Natural killer cell treated with Interleukin-12 subunit alpha and Interleukin-12 subunit beta and Interleukin-15 and Interleukin-18, amount 100 ng/mL, for 72 hours (primary cell): ENCODE results near the gene YY1AP1. TPM values are rescaled to one million over a fixed set of nuclear protein-coding genes. Genes with fewer than 3 reads are reported as not detected.
"Not testable (repeated sequence)": the region's sequence is repeated elsewhere in the genome, so short reads cannot be mapped to it uniquely, and the experiment has no call there.

Experiments
- ATAC-seq, 2 donors: fragments of 150-1000 bp; cut with Tn5 transposase in 1 of 2; sonication (Bioruptor Pico), chemical (Tn5 transposase) in 1 of 2; 2 replicates each; pipeline ENCODE4 v1.10.0; 2021
- DNase-seq: peaks from one replicate; pipeline ENCODE4 v3.0.0; 2022; ENCODE audit warnings: low spot score
- H3K27ac Mint-ChIP-seq, 2 donors: 1 replicate in 1 of 2; 2 replicates in 1 of 2; pipeline ENCODE4 v1.8.0; 2022; ENCODE audit warnings: mixed read lengths in 2 of 2, mild to moderate bottlenecking in 1 of 2, moderate library complexity in 1 of 2
- H3K27me3 Mint-ChIP-seq, 2 donors: 1 replicate in 1 of 2; 2 replicates in 1 of 2; pipeline ENCODE4 v1.8.0; 2022; ENCODE audit warnings: mixed read lengths in 2 of 2
- H3K36me3 Mint-ChIP-seq: one replicate; pipeline ENCODE4 v1.8.0; 2022; ENCODE audit warnings: mixed read lengths
- H3K4me1 Mint-ChIP-seq, 2 donors: 1 replicate in 1 of 2; 2 replicates in 1 of 2; pipeline ENCODE4 v1.8.0; 2022; ENCODE audit warnings: low read depth in 2 of 2, mixed read lengths in 2 of 2, mild to moderate bottlenecking in 1 of 2
- H3K4me3 Mint-ChIP-seq: one replicate; pipeline ENCODE4 v1.8.0; 2022; ENCODE audit warnings: mixed read lengths
- H3K9me3 Mint-ChIP-seq: 2 replicates; pipeline ENCODE4 v1.8.0; 2022; ENCODE audit warnings: mixed read lengths
- total RNA-seq, 2 donors: library from RNA; stranded (reverse); gene quantifications; one replicate each; pipeline ENCODE4 v1.2.3, GENCODE V29; 2022

YY1AP1 gene
- total RNA-seq, 2 donors from 2014 or later, result 73.3 to 88.9 TPM

GRCh38 chr1:155648207-155649147 is 40.1 kb downstream of the YY1AP1 start:
- H3K4me1 Mint-ChIP-seq, result peaks cover 0 to 3% of the 10 kb centered on the region in 2 donors
- ATAC-seq, result no peak
- peaks cover 2% of the 10 kb centered on the region for H3K9me3 Mint-ChIP-seq
- no peak for DNase-seq
- no peak overlapping the region for H3K4me3 Mint-ChIP-seq
- no peaks in the 10 kb centered on the region for H3K36me3 Mint-ChIP-seq
- H3K27me3 Mint-ChIP-seq, result peaks cover 0 to 5% of the 10 kb centered on the region in 2 donors
- no peak overlapping the region for H3K27ac Mint-ChIP-seq

- Mint-ChIP-seq H3K4me3 (no peak overlapping the region), H3K9me3 (peaks cover 12% of the 10 kb centered on the region), H3K36me3 (peaks cover 9% of the 10 kb centered on the region), H3K27ac (no peak overlapping the region), H3K27me3 (peaks cover 0 to 5% of the 10 kb centered on the region in 2 donors), H3K4me1 (peaks cover 0 to 3% of the 10 kb centered on the region in 2 donors)
- ATAC-seq, result no peak
- no peak for DNase-seq
Measured at GRCh38 chr1:155646307-155646706, 42.3 kb downstream of the YY1AP1 start.

GRCh38 chr1:155645648-155646047 is 42.9 kb downstream of the YY1AP1 start:
- Mint-ChIP-seq H3K27ac (no peak overlapping the region), H3K27me3 (peaks cover 0 to 5% of the 10 kb centered on the region in 2 donors), H3K4me1 (peaks cover 0 to 3% of the 10 kb centered on the region in 2 donors), H3K4me3 (no peak overlapping the region), H3K9me3 (peaks cover 12% of the 10 kb centered on the region), H3K36me3 (peaks cover 9% of the 10 kb centered on the region)
- DNase-seq (no peak), ATAC-seq (no peak)

GRCh38 chr1:155645034-155645598 is 43.5 kb downstream of the YY1AP1 start:
- peaks cover 9% of the 10 kb centered on the region for H3K36me3 Mint-ChIP-seq
- H3K4me3 Mint-ChIP-seq, result no peak overlapping the region
- no peak for DNase-seq
- H3K27ac Mint-ChIP-seq, result no peak overlapping the region
- peaks cover 12% of the 10 kb centered on the region for H3K9me3 Mint-ChIP-seq
- peaks cover 0 to 3% of the 10 kb centered on the region in 2 donors for H3K4me1 Mint-ChIP-seq
- no peak for ATAC-seq
- H3K27me3 Mint-ChIP-seq, result peaks cover 0 to 5% of the 10 kb centered on the region in 2 donors

GRCh38 chr1:155643230-155643629 is 45.3 kb downstream of the YY1AP1 start:
- no peaks in the 10 kb centered on the region for H3K4me1 Mint-ChIP-seq
- H3K9me3 Mint-ChIP-seq, result peaks cover 12% of the 10 kb centered on the region
- H3K27me3 Mint-ChIP-seq, result peaks cover 0 to 3% of the 10 kb centered on the region in 2 donors
- no peak overlapping the region for H3K4me3 Mint-ChIP-seq
- H3K27ac Mint-ChIP-seq, result no peak overlapping the region
- peaks cover 9% of the 10 kb centered on the region for H3K36me3 Mint-ChIP-seq
- ATAC-seq (no peak), DNase-seq (no peak)

DNA sequence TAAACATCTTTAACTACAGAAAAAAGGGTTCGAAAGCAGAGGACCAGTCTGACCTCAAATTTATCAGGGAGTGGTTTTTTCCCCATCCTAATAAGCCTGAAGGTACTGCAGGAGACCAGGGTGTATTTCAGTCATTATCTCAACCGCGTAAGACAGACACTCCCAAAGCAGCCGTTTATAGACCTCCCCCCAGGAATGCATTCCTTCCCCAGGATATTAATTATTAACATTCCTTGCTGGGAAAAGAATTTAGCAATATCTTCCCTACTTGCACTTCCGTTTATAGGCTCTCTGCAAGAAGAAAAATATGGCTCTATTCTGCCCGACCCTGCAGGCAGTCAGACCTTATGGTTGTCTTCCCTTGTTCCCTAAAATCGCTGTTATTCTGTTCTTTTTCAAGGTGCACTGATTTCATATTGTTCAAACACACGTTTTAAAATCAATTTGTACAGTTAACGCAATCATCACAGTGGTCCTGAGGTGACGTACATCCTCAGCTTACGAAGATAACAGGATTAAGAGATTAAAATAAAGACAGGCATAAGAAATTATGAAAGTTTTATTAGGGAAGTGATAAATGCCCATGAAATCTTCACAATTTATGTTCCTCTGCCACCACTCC is 45.9 kb downstream of the YY1AP1 start:
- ATAC-seq, H3K4me3 Mint-ChIP-seq, DNase-seq, H3K36me3 Mint-ChIP-seq, H3K4me1 Mint-ChIP-seq, H3K27me3 Mint-ChIP-seq, H3K27ac Mint-ChIP-seq: not testable (repeated sequence)
- H3K9me3 Mint-ChIP-seq, result peaks cover 12% of the 10 kb centered on the region

DNA sequence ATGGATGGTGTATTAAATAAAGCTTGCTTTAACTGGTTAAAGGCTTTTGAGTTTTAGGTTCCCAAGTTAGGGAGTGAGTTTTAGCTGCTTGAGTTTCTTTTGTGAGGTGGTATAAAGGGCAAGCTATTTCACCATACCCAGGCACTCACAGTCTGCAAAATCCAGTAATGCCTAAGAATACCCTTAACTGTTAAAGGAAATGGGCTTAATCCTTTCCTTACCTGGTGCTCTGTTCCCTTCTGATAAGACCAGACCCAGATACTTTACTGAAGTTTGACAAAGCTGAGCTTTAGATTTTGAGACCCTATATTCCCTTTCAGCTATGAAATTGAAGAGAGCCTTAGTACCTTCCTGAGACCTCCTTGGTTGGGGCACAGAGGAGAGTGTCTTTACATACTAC is 48.2 kb downstream of the YY1AP1 start:
- Mint-ChIP-seq H3K4me1 (peaks cover 5 to 10% of the 10 kb centered on the region in 2 donors), H3K27me3 (no peaks in the 10 kb centered on the region)
- no peak for ATAC-seq

DNA sequence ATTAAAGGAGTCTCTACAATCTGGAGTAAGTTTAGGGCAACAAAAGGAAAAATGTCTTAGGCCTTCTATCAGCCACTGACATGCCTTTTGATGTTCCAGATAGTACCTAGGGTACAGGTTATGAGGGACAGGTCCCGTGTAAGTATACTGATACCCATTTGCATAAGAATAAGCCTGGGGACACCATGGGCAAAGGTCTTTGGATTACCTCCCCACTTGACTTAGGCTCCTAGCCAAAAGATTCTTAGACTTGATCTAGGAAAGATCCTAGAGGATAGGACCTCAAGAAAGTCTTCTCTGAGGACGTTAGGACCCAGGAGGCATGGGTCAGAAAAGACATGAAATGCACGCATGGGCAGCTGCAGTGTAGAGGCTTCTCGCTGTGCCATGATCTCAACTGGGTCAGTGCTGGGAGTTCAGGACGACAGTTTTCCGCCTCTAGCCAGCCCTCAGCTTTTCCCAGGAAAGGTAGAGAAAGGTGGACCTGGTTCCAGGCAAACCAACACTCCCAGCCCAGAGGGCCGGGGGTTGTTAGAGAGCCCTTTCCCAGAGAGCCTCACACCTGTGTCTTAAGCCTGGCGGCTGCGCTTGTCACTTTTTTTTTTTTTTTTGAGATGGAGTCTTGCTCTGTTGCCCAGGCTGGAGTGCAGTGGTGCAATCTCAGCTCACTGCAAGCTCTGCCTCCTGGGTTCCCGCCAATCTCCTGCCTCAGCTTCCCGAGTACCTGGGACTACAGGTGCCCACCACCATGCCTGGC is 52.0 kb downstream of the YY1AP1 start:
- H3K4me1 Mint-ChIP-seq, result peaks cover 5 to 10% of the 10 kb centered on the region in 2 donors
- peaks cover under 1% of the 10 kb centered on the region for H3K9me3 Mint-ChIP-seq
- ATAC-seq (peak in 1 of 2 donors; percentile 4), DNase-seq (no peak)
- H3K27ac Mint-ChIP-seq, result peak overlapping the region; percentile 69 to 87
- H3K36me3 Mint-ChIP-seq, result peaks cover 2% of the 10 kb centered on the region
- peak overlapping the region; percentile 90 for H3K4me3 Mint-ChIP-seq
- no peaks in the 10 kb centered on the region for H3K27me3 Mint-ChIP-seq

More for the DNA sequence above, 48.2 kb downstream of the YY1AP1 start:
- Mint-ChIP-seq H3K27ac (no peak overlapping the region), H3K36me3 (peaks cover 9% of the 10 kb centered on the region), H3K9me3 (peaks cover 12% of the 10 kb centered on the region), H3K4me3 (no peak overlapping the region)
- DNase-seq, result no peak

GRCh38 chr1:155626428-155626827 is 62.1 kb downstream of the YY1AP1 start:
- not testable (repeated sequence) for H3K27ac Mint-ChIP-seq, DNase-seq, ATAC-seq, H3K36me3 Mint-ChIP-seq, H3K9me3 Mint-ChIP-seq, H3K4me3 Mint-ChIP-seq, H3K27me3 Mint-ChIP-seq, H3K4me1 Mint-ChIP-seq

DNA sequence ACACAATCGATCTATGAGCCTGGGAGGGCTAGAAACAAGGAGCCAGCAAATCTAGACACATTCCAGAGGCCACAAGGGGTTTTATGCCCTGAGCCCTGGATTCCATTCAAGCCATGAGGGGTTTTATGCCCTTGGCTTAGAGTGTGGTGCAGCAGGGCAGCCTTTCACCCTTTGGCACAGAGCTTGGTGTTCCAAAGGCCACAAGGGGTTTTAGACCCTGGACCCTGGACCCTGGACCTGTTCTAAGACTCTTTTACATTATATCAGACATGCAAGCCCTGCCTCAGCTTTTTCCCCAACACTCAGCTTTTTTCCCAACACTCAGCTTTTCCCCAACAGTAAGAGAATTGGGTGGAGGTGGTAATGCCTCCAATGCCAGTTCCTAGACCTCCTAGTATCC is 65.2 kb downstream of the YY1AP1 start:
- H3K36me3 Mint-ChIP-seq, result no peaks in the 10 kb centered on the region
- no peak overlapping the region for H3K4me3 Mint-ChIP-seq
- H3K4me1 Mint-ChIP-seq, result peaks cover 0 to 4% of the 10 kb centered on the region in 2 donors
- H3K9me3 Mint-ChIP-seq, result no peaks in the 10 kb centered on the region
- ATAC-seq (no peak), DNase-seq (no peak)
- H3K27ac Mint-ChIP-seq, result no peak overlapping the region
- no peaks in the 10 kb centered on the region for H3K27me3 Mint-ChIP-seq

GRCh38 chr1:155622191-155622590 is 66.4 kb downstream of the YY1AP1 start:
- no peaks in the 10 kb centered on the region for H3K36me3 Mint-ChIP-seq
- H3K27ac Mint-ChIP-seq, result no peak overlapping the region

DNA sequence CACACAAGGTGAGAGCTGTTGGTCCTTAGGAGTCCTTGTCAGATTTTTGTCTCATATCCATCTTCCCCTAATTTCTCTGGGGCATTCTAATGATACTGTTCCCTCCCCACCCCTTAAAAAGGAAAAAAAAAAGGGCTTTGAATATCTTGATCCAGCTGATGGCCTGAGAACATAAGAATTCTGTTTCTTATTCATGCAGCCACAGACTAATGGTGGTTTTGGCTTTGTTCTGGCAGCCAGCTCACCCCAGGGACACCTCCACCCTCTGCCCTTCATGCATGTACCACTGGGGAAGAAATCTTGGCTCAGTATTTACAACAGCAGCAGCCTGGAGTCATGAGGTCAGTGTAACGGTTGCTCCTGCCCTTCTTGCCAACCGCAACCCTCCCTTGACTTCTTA is 75.3 kb downstream of the YY1AP1 start:
- Mint-ChIP-seq H3K4me1 (peaks cover 5 to 11% of the 10 kb centered on the region in 2 donors), H3K4me3 (peak overlapping the region; percentile 37)
- not testable (repeated sequence) for ATAC-seq

More at GRCh38 chr1:155622191-155622590, 66.4 kb downstream of the YY1AP1 start:
- Mint-ChIP-seq H3K4me3 (no peak overlapping the region), H3K27me3 (no peaks in the 10 kb centered on the region), H3K4me1 (peaks cover 0 to 4% of the 10 kb centered on the region in 2 donors), H3K9me3 (no peaks in the 10 kb centered on the region)
- DNase-seq, result no peak
- no peak for ATAC-seq

GRCh38 chr1:155610257-155610647 is 78.3 kb downstream of the YY1AP1 start:
- not testable (repeated sequence) for H3K27me3 Mint-ChIP-seq, H3K9me3 Mint-ChIP-seq, DNase-seq, H3K36me3 Mint-ChIP-seq
- peak in 1 of 2 donors; percentile 45 for ATAC-seq
- Mint-ChIP-seq H3K4me1 (peaks cover 5 to 11% of the 10 kb centered on the region in 2 donors), H3K27ac (peak overlapping the region; percentile 78 to 97), H3K4me3 (peak overlapping the region; percentile 94)

More for the DNA sequence above, 75.3 kb downstream of the YY1AP1 start:
- DNase-seq, H3K9me3 Mint-ChIP-seq, H3K36me3 Mint-ChIP-seq, H3K27me3 Mint-ChIP-seq: not testable (repeated sequence)
- H3K27ac Mint-ChIP-seq, result peak overlapping the region; percentile 0 to 6
